OCI-LY7 (cell line): ENCODE data around the gene C7orf57.

ENCODE experiments used
- CTCF ChIP-seq: fragments of 200-600 bp; sonication (generic); conservative IDR thresholded peaks from 2 replicates; pipeline ENCODE4 v1.5.1; 2014; ENCODE audit warnings: mild to moderate bottlenecking, antibody characterized with exemption, low read length, moderate library complexity, mixed read lengths
- EZH2phosphoT487 ChIP-seq: fragments of 200-600 bp; sonication (generic); IDR thresholded peaks from 2 replicates; pipeline ENCODE4 v1.6.1; 2018; ENCODE audit warnings: low read depth, borderline replicate concordance, mild to moderate bottlenecking, mixed run types, antibody characterized with exemption, low read length, moderate library complexity, mixed read lengths

- TF ChIP-seq CTCF (no peak), EZH2phosphoT487 (no peak)
Measured at GRCh38 chr7:48094861-48095293, 59.5 kb downstream of the C7orf57 start.
